NCI-H1930 (cell line): ENCODE measurements around the gene IL3RA.

Experiments used
- DNase-seq, 2 experiments: peaks; one replicate each; lab custom pipeline; 2025; lab: John Stamatoyannopoulos, UW

The IL3RA gene

DNA sequence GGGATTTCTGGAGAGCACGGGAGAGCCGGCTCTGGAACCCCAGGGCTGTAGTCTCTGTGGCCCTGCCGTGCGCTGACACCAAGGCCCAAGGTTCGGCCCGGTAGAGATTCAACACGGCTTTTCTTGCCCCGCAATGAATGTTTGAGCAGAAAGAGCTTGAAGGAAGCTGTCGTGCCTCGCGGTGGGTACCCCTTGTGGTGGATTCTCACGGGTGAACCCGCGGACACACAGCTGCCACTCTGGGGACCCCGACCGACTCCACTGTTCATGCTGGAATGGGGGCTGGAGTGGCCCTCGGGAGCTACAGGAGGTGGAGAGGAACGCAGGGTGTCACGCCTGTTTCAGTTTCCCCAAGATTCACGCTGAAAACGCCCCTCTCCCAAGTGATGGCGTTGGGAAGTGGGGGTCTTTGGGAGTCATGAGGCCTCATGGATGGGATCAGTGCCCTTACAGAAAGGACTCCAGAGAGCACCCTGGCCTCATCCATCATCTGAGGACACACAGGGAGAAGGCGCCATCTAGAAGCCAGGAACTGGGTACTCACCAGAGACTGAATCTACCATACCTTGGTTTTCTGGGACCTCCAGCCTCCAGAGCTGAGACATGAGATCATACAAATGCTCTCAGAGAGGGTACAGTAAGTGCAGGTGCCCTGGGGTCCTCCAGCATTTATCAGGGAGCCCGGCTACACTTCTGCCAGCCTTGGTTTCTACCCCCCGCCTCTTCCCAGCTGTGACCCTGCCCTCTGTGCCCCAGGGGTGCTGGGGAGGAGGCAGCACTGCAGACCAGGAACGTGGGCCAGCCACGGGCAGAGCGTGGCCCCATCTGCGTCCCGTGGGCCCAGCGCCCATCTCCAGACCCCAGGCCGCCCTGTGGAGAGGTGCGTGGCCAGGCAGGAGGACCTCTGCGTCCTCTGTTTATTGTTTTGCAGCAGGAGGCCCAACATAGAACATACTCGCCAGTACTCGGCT lies 49.0 kb downstream of the IL3RA start:
- no peak for DNase-seq

DNA sequence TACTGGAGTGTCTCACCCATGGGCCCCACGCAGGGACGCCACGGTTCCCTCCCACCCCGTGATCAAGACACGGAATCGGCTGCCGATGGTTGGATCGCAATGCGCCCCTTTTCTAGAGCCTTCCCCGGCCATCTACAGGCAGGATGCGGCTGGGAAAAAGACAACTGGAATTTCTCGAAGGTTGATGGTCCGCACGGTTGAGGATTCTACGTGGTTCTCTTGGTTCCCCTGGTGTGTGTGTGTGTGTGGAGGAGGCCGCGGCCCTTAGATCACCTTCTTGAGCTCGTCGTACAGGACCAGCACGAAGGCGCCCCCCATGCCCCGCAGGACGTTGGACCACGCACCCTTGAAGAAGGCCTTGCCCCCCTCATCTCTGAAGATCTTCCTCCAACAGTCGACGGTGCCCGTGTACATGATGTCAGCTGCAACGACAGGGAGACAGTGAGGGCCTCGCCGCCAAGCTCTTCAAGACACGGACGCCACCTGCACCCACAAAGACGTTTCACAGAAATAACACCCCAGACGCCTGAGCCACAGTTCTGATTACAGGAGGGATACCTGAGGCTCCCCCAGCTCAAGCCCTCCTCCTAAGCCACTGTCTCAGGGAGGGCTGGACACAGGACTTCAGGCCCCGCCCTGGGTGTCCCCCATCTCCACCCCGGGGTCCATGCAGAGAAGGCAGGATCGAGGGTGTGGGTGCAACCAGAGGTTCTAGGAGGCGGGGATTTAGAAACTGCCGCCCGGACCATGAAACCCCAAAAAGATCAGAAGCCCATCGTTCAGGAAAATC lies 49.9 kb downstream of the IL3RA start:
- DNase-seq, result no peak

DNA sequence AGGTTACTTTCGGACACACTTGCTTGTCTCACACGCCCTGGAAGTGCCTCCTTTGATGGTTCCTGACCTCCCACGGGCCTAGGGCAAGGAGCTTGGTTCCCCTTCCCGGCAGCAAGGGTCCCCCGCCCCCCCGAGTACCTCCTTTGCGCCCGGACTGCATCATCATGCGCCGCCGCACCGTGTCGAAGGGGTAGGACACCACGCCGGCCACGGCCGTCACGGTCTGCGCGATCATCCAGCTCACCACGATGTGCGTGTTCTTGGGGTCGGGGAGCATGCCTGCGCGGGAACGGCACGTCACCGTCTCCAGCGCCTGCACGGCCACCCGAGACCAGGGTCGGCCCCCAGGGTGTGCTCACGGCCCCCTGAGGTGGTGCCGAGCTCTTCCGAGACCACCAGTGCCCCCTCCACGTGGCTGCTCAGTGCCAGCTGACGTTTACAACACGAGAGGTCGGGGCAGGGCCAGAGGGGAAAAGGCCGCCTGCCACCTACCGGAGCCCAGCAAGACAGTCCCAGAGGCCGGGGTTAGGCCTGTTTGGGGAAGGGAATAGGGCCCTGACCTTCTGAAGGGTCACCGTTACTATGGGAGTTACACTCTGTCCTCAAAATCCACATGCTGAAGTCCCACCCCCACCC lies 50.7 kb downstream of the IL3RA start:
- no peak for DNase-seq

DNA sequence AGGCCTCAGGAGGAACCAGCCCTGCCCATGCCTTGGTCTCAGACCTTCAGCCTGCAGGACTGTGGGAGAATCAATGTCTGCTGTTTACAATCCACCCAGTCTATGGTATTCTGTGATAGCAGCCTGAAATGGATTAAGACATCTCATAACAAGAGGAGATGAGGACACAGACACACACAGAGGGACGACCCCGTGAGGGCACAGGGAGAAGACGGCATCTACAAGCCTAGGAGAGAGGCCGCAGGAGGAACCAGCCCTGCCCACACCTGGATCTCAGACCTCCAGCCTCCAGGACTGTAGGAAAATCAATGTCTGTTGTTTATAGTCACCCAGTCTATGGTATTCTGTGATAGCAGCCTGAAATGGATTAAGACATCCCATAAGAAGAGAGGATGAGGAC lies 52.1 kb downstream of the IL3RA start:
- DNase-seq, result no peak

- no peak for DNase-seq
Measured at GRCh38 chrX:1389181-1389992, 52.8 kb downstream of the IL3RA start.

DNA sequence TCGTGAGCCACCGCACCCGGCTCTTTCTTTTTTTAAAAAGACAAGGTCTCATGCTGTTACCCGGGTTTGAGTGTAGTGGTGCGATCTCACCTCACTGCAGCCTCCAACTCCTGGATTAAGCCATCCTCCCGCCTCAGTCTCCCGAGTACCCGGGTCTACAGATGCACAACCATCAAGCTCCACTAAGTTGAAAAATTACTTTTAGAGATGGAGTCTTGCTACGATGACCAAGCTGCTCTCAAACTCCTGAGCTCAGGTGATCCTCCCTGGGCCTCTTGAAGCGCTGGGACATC lies 53.4 kb downstream of the IL3RA start:
- no peak for DNase-seq

DNA sequence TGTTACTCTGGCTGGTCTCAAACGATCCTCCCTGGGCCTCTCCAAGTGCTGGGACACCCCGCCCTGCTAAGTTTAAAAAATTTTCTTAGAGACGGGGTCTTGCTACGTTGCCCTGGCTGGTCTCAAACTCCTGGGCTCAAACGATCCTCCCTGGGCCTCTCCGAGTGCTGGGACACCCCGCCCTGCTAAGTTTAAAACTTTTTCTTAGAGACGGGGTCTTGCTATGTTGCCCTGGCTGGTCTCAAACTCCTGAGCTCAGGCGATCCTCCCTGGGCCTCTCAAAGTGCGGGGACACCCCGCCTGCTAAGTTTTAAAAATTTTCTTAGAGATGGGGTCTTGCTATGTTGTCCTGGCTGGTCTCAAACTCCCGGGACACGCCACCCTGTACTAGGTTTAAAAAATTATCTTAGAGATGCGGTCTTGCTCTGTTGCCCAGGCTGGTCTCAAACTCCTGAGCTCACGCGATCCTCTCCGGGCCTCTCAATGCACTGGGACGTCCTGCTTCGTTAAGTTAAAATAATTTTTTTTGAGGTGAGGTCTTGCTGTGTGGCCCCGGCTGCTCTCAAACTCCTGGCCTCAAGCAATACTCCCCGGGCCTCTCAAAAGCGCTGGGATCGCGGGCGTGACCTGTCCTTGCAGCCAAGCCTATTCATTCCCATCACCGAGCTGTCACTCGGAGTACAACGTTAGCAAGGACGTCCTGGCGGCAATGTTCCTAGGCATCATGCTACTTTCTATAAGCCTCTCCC lies 54.2 kb downstream of the IL3RA start:
- no peak for DNase-seq

GRCh38 chrX:1391370-1391706 lies 54.8 kb downstream of the IL3RA start:
- no peak for DNase-seq

GRCh38 chrX:1391707-1392375 lies 55.3 kb downstream of the IL3RA start, which contains the start of gene SLC25A6:
SLC25A6 (minus strand) TSS chrX:1392113; CDS start chrX:1392009, 104 bp downstream.
- DNase-seq, result no peak

DNA sequence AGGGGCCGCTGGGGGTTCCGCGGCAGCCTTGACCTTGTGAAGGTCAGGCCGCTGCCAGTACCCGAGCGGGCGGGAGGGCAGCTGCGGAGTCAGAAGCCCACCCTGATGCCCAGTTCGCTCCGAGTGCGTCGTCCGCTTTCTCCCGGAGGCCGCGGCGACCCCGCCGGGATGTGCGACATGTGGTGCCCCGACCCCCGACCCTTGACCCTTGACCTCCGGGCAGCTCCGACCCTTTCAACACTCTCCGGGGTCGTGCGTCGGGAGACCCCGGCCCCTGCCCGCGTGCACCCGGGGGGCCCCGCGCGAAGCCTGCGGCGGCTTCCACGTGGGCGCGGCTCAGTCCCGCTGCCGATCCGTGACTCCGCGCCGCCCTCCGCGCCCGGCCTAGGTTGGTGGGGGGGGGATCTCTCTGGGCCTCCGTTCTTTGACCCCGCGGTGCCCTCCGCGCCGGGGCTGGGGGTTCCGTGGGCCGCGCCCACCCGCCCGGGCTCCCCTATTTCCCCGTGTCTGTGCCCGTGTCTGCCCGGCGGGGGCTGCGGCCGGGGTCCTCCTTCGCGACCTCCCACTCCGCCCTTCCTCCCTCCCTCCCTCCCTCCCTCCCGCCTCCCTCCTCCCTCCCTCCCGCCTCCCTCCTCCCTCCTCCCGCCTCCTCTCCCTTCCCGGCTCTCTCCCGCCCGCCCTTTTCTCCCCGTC lies 55.9 kb downstream of the IL3RA start:
- DNase-seq, result no peak

DNA sequence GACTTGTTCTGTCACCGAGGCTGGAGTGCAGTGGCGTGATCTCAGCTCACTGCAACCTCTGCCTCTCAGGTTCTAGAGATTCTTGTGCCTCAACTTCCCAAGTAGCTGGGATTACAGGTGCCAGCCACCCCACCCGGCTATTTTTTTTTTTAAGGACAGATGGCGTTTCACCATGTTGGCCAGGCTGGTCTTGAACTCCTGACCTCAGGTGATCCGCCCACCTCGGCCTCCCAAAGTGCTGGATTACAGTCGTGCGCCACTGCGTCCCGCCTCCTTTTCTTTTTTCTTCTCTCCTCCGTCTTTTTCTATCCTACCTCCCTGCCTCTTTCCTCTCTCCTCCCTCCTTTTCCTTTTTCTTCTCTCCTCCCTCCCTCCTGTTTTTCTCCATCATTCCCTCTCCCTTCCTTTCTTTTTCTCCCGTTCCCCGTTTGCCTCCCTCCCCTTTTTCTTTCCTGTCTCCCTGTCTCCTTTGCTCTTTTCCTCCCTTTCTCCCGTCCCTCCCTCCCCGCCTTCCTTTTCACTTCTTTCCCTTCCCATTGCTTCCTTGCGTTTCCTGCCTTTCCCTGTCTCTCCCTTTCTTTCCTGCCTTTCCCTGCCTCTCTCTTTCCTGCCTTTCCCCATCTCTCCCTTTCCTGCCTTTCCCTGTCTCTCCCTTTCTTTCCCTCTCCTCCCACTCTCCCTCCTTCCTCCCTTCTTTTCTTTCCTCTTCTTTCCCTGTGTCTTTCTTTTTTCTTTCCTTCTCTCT lies 57.5 kb downstream of the IL3RA start:
- no peak for DNase-seq

DNA sequence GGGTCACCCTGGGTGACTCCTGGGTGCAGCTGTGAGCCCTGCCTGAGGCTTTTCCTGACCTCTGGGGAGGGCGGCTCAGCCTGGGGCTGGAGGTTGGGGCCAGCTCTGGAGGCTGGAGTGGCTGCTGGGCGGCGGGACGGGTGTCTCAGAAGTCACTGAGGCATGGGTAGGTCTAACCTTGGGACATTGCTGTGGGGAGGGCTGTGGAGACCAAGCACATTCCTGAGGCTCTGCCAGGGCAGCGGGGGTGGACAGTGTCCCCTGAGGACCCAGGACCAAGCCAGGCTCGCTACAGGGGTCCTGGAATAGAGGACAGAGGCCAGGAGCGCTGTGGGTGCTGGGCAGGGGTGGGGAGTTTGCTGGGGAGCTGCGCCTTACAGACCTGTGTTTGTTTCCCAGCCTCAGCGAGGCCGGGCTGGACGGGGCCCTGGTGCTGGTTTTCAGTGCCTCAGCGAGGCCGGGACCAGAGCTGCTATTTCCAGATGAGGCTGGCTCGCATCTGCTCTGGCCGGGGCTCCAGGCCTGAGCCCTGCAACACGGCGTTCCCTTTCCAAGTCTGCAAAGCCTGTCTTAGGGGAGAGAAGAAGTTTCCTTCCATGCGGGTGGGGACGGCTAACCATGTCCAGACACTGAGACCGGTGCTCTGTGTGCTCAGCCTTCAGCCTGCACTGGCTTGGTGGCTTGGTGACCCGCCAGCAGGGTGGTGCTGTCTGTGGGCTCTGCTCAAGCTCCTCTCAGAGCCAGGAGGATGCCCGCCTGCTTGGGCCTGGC lies 58.3 kb downstream of the IL3RA start:
- no peak for DNase-seq

GRCh38 chrX:1395646-1396216 lies 59.1 kb downstream of the IL3RA start:
- DNase-seq, result no peak

- DNase-seq, result no peak
Measured at GRCh38 chrX:1397001-1397400, 60.4 kb downstream of the IL3RA start.

GRCh38 chrX:1397441-1398270 lies 61.1 kb downstream of the IL3RA start:
- no peak for DNase-seq

DNA sequence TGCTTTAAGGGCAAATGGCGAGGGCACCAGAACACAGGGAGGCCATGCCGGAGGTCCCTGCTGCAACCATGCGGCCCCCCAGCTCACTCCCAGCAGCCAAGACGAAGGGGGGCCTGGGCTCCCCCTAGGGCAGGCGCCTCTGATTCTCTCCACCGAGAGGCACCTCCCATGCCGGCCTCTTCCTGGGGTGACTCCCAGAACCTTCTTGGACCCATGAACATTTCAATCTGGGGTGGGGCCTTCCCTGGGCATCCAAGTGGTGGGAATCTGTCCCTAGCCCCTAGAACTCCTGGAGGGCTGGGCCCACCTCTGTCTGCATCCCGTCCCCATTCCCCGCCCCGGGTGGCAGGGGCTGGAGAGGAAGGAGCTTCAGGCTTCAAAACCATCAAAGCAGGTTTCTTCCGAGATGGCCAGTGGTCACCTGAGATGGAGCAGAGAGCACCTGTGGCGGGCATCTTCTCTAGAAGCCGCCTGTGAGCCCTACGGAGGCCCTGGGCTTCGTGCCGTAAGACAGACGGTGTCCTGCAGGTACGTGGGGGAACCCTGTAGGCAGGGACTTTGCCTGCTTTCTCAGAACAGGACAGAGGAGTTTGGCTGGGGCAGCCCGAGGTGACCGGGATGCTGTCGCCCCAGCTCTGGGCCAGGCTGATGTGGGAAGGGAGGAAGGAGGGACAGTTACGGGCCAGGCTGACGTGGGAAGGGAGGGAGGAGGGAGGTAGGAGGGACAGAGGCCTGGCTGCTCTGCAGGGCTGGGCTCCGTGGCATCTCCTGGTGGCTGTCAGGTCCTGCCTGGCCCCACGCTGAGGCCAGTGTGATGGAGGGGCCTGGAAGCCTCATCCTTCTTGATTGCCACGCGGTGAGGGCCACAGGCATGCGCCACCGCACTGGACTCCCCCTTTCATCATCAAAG lies 62.1 kb downstream of the IL3RA start:
- no peak for DNase-seq
